Dendritic cell treated with granulocyte-macrophage colony-stimulating factor and Interleukin-4, amounts not matched to agents 40 ng/mL and 50 ng/mL, for 4 days (primary cell): ENCODE measurements around the gene MCRS1.
A peak's percentile ranks its signal among the peaks of the same experiment; 100 is the strongest.
"Not testable (repeated sequence)": the region's sequence is repeated elsewhere in the genome, so short reads cannot be mapped to it uniquely, and the experiment has no call there.

ENCODE experiments used
- H3K27ac Mint-ChIP-seq: one replicate; pipeline ENCODE4 v1.8.0; 2022; ENCODE audit warnings: mild to moderate bottlenecking, mixed read lengths
- H3K27me3 Mint-ChIP-seq: one replicate; pipeline ENCODE4 v1.8.0; 2022; ENCODE audit warnings: mild to moderate bottlenecking, mixed read lengths
- H3K36me3 Mint-ChIP-seq: one replicate; pipeline ENCODE4 v1.8.0; 2022; ENCODE audit warnings: low read depth, mixed read lengths
- H3K4me1 Mint-ChIP-seq: one replicate; pipeline ENCODE4 v1.8.0; 2022; ENCODE audit warnings: low read depth, mixed read lengths
- H3K4me3 Mint-ChIP-seq: one replicate; pipeline ENCODE4 v1.8.0; 2022; ENCODE audit warnings: mild to moderate bottlenecking, moderate library complexity, mixed read lengths
- H3K9me3 Mint-ChIP-seq: one replicate; pipeline ENCODE4 v1.8.0; 2022; ENCODE audit warnings: mixed read lengths
- intact Hi-C: fragments of 100-400 bp; cut with micrococcal nuclease; formaldehyde crosslinking; loops from one replicate; pipeline ENCODE4 v1.15.0; 2022

Gene MCRS1

GRCh38 chr12:49536526-49537071 is 31.3 kb downstream of the MCRS1 start:
- Mint-ChIP-seq H3K27me3 (peaks cover 37% of the 10 kb centered on the region), H3K9me3 (no peaks in the 10 kb centered on the region), H3K36me3 (no peaks in the 10 kb centered on the region), H3K4me1 (peaks cover 52% of the 10 kb centered on the region), H3K27ac (peak overlapping the region; percentile 9), H3K4me3 (peak overlapping the region; percentile 23)
- intact Hi-C loops, result no loop called here

GRCh38 chr12:49535921-49536525 is 31.9 kb downstream of the MCRS1 start:
- H3K4me3 Mint-ChIP-seq, result no peak overlapping the region
- no peaks in the 10 kb centered on the region for H3K9me3 Mint-ChIP-seq
- intact Hi-C loops, result no loop called here
- no peaks in the 10 kb centered on the region for H3K36me3 Mint-ChIP-seq
- no peak overlapping the region for H3K27ac Mint-ChIP-seq
- H3K27me3 Mint-ChIP-seq, result peaks cover 32% of the 10 kb centered on the region
- peaks cover 46% of the 10 kb centered on the region for H3K4me1 Mint-ChIP-seq

DNA sequence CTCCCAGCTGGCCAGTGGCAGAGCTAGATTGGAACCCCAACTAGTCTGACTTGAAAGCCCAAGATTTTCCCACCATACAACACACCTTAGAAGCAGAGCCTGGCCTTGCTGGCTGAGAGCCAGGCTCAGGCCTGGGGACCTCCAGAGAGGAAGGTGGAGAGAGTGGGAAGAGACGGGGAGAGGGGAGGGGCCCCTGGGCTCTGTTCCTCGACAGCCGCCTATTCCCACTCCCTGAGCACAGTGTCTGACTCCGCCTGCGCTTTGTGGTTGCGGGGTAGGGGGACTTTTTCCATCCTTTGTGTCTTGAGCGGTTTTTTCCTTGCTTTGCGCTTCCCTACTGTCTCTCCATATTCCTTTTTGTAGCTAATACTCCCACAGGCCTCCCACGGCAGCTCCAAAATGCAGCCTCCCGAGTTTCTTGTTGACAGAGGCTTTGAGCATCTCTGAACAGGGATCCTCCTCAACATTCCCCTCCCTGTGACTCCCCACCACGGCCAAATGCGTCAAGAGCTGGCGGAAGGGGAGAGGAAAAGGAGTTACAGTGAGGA is 33.1 kb downstream of the MCRS1 start:
- no peaks in the 10 kb centered on the region for H3K36me3 Mint-ChIP-seq
- H3K4me1 Mint-ChIP-seq, result peaks cover 36% of the 10 kb centered on the region
- peaks cover 20% of the 10 kb centered on the region for H3K27me3 Mint-ChIP-seq
- no peak overlapping the region for H3K4me3 Mint-ChIP-seq
- H3K9me3 Mint-ChIP-seq, result no peaks in the 10 kb centered on the region
- intact Hi-C loops, result no loop called here
- no peak overlapping the region for H3K27ac Mint-ChIP-seq

GRCh38 chr12:49534122-49534521 is 33.8 kb downstream of the MCRS1 start:
- intact Hi-C loops, H3K4me3 Mint-ChIP-seq, H3K9me3 Mint-ChIP-seq, H3K36me3 Mint-ChIP-seq, H3K27ac Mint-ChIP-seq: not testable (repeated sequence)
- H3K4me1 Mint-ChIP-seq, result peaks cover 38% of the 10 kb centered on the region
- H3K27me3 Mint-ChIP-seq, result peaks cover 15% of the 10 kb centered on the region

DNA sequence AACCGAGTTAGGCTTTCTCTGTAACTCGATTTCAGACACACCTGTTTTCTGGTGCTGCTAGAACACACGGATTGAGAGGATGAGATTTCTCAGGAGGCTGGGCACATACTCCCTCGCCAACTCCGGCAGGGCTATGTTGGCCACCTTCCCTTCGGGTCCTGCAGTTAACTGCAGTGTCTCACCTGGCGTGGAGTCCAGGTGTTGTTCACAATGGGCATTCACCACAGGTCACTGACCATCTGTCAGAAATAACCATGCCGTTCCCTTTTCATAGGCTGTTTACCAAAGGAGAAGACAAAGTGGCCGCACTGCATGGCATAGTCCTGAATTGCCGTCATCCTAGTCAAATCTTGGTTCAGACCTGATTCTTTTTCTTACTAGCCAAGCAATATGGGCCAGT is 34.6 kb downstream of the MCRS1 start:
- Mint-ChIP-seq H3K27me3 (peaks cover 15% of the 10 kb centered on the region), H3K36me3 (no peaks in the 10 kb centered on the region), H3K9me3 (no peaks in the 10 kb centered on the region), H3K4me3 (no peak overlapping the region), H3K4me1 (peaks cover 38% of the 10 kb centered on the region), H3K27ac (no peak overlapping the region)
- intact Hi-C loops, result no loop called here

DNA sequence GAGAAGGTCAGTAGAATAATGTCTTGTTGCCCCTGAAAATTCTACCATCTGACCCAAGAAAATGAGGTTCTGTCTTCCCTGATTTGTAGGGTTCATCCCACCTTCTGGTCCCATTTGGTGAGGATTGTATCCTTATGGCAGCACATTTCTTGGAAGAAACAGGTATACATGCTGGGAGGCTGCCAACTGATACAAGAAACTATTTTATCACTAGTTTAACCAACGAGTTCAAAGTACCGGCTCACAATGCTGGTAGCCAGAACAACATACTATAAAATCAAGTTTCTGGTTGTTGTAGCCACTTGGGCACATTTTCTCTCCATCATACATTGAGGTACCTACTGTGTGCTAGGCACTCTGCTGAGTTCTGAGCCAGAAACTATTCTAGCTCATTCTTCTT is 36.2 kb downstream of the MCRS1 start:
- no peak overlapping the region for H3K27ac Mint-ChIP-seq
- H3K4me1 Mint-ChIP-seq, result peaks cover 29% of the 10 kb centered on the region
- H3K4me3 Mint-ChIP-seq, result no peak overlapping the region
- intact Hi-C loops, result no loop called here
- peaks cover 9% of the 10 kb centered on the region for H3K27me3 Mint-ChIP-seq
- H3K36me3 Mint-ChIP-seq, result peaks cover 6% of the 10 kb centered on the region
- H3K9me3 Mint-ChIP-seq, result no peaks in the 10 kb centered on the region

GRCh38 chr12:49529414-49529813 is 38.5 kb downstream of the MCRS1 start:
- Mint-ChIP-seq H3K4me3 (no peak overlapping the region), H3K27me3 (peaks cover 3% of the 10 kb centered on the region), H3K9me3 (no peaks in the 10 kb centered on the region), H3K4me1 (peaks cover 6% of the 10 kb centered on the region), H3K27ac (no peak overlapping the region), H3K36me3 (peaks cover 29% of the 10 kb centered on the region)
- intact Hi-C loops, result no loop called here

DNA sequence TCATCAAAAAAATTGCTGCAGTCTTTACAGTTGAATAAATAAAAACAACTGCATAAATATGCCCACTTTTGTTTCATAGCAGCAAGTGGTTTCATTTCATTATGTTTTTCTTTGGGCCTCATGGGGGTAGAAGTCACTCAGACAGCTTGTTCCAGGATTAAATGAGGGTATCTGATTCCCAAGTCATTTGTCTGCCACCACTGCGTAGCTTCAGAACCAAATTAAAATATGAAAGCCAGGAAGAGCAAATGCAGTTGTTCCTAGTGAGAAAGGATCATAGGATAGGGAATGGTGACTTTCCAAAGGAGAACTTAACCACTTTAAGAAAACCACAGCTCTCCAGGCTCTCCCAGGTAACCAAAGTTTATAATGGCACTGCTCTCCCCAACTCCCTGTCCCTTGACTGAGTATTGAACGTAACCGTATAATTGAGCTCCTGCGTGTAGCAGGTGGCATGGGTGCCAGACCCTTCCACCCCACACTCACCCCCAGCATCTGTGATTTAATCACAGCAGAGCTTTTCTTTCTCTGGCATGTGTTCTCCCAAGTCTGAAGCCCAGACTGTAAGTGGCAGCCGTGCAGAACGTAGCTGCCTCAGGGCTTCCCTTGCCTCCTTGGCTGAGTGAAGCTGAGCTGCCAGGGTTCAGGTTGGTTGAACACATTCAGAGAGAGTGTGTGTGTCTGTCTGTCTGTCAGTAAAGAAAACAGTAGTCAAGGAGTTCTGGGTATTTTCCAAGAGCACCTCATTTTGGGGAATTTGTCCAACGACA is 40.4 kb downstream of the MCRS1 start:
- no peaks in the 10 kb centered on the region for H3K9me3 Mint-ChIP-seq
- H3K36me3 Mint-ChIP-seq, result peaks cover 44% of the 10 kb centered on the region
- H3K4me1 Mint-ChIP-seq, result peaks cover 6% of the 10 kb centered on the region
- no peak overlapping the region for H3K4me3 Mint-ChIP-seq
- H3K27me3 Mint-ChIP-seq, result no peaks in the 10 kb centered on the region
- intact Hi-C loops, result no loop called here
- no peak overlapping the region for H3K27ac Mint-ChIP-seq

DNA sequence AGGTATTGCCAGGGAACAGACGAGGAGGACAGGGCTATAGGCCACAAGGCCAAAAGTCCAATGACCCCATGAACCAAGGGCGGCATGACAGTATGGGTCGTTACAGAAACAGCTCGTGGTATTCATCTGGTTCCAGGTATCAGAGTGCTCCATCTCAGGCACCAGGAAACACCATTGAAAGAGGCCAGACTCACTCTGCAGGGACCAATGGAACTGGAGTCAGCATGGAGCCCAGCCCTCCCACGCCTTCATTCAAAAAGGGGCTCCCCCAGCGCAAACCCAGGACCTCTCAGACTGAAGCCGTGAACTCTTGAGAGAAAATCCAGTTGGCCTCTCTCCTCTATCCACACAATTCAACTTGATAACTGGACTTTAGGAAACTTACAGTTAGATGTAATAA is 42.0 kb downstream of the MCRS1 start:
- H3K4me3 Mint-ChIP-seq, result no peak overlapping the region
- peaks cover 12% of the 10 kb centered on the region for H3K4me1 Mint-ChIP-seq
- H3K27ac Mint-ChIP-seq, result no peak overlapping the region
- H3K9me3 Mint-ChIP-seq, result no peaks in the 10 kb centered on the region
- H3K27me3 Mint-ChIP-seq, result no peaks in the 10 kb centered on the region
- intact Hi-C loops, result no loop called here
- H3K36me3 Mint-ChIP-seq, result peaks cover 47% of the 10 kb centered on the region

DNA sequence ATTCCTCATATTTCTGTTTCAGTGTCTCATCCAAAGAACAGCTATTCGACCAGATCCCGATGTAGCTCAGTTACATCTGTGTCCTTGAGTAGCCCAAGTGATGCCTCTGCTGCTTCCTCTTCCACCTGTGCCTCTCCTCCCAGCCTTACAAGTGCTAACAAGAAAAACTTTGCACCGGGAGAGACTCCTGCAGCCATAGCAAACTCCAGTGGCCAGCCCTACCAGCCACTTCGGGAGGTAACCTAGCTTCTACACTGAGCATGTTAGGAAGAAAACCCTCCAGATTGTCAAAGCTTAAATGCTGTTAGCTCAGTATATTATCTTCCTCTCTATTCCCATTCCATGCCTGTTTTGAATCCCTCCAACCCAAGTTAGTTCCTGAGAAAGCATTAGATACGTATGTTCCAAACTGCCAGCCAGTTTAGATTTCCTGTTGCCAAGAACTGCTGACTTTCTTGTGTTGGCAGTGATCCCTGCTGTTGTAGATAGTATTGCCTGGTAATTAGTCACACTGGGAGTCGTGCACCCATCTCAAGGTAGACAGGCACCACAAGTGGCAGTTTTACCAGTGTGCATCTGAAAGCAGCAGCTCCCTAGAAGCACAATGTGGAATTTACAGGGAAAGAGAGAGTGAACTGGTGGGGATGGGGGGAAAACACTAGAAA is 43.1 kb downstream of the MCRS1 start:
- intact Hi-C loops, result no loop called here

DNA sequence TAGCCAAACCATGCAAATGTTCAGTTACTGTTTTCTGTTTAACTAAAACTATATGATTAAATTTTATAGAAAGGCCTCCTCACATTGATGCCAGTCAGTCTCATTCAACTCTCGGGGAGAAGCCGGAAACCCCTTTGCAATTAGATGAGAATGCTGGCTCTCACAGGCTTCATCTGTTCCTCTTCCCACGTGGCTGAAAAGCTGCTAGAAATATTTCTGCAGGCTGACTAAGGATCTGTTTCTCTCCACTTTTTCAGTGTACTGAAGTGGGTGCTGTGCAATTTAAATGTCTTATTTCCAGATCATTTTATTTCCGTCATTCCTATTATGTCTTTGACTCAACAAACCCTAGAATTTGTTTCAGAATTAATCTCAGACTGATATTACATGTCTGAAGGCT is 46.6 kb downstream of the MCRS1 start:
- Mint-ChIP-seq H3K4me3 (no peak overlapping the region), H3K27ac (no peak overlapping the region), H3K9me3 (no peaks in the 10 kb centered on the region), H3K36me3 (peaks cover 52% of the 10 kb centered on the region), H3K27me3 (no peaks in the 10 kb centered on the region), H3K4me1 (peaks cover 12% of the 10 kb centered on the region)
- intact Hi-C loops, result no loop called here

More for the DNA sequence above, 43.1 kb downstream of the MCRS1 start:
- no peaks in the 10 kb centered on the region for H3K27me3 Mint-ChIP-seq
- H3K4me1 Mint-ChIP-seq, result peaks cover 12% of the 10 kb centered on the region
- H3K36me3 Mint-ChIP-seq, result peaks cover 52% of the 10 kb centered on the region
- H3K4me3 Mint-ChIP-seq, result no peak overlapping the region
- H3K27ac Mint-ChIP-seq, result no peak overlapping the region
- no peaks in the 10 kb centered on the region for H3K9me3 Mint-ChIP-seq

GRCh38 chr12:49519574-49519936 is 48.4 kb downstream of the MCRS1 start:
- Mint-ChIP-seq H3K4me3 (no peak overlapping the region), H3K27ac (no peak overlapping the region), H3K9me3 (no peaks in the 10 kb centered on the region), H3K27me3 (no peaks in the 10 kb centered on the region), H3K4me1 (peaks cover 12% of the 10 kb centered on the region), H3K36me3 (peaks cover 40% of the 10 kb centered on the region)
- intact Hi-C loops, result no loop called here

DNA sequence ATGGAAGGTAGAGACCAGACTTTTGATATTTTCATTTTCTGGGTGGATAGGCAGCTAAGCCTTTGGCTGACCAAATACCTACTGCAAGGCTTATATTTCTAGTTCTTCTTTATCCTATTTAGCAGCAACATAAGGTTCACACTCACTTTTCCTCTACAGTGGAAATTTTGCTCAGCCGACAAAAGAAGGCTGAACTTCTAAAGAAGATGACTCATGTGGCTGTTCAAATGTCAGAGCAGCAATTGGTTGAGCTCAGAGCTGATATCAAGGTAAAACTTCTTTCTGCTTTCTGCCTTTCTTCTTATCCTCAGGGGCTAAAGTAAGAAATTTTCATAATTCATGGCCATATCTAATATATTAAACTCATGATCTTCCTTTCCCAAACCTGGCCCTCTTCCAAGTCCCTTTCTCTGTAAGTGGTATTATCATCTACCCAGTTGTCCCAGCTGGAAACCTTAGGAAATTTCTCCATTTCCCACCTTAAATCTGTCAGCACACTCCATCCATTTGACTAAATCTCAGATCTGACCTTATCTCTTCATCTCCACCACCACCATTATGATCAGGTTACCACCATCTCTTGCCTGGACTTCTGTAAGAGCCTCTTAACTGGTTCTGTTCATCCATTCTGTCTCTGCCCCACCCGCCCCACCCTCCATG is 48.9 kb downstream of the MCRS1 start:
- H3K4me1 Mint-ChIP-seq, result peaks cover 12% of the 10 kb centered on the region
- no peak overlapping the region for H3K4me3 Mint-ChIP-seq
- H3K27ac Mint-ChIP-seq, result no peak overlapping the region
- H3K36me3 Mint-ChIP-seq, result peaks cover 37% of the 10 kb centered on the region
- no peaks in the 10 kb centered on the region for H3K27me3 Mint-ChIP-seq
- intact Hi-C loops, result no loop called here
- H3K9me3 Mint-ChIP-seq, result no peaks in the 10 kb centered on the region

DNA sequence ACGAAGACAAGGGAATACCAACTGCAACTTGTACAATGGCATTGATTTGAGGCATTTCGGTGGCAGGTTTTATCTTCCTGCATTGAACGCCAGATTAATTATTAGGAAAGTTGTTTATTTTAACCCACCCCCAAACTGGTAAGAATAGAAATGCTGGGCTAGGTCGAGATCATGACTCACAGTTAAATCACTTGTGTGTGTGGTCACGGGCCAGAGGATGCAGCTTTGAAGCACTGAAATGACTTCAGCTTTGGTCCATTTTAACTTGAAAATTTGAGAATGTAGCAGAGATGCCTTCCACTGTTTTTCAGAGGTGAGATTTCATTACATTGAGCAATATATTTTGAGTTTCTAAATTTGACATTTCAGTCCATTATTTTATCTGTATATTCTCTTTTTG is 52.7 kb downstream of the MCRS1 start:
- H3K27ac Mint-ChIP-seq, result no peak overlapping the region
- H3K36me3 Mint-ChIP-seq, result peaks cover 20% of the 10 kb centered on the region
- intact Hi-C loops, result no loop called here
- H3K9me3 Mint-ChIP-seq, result no peaks in the 10 kb centered on the region
- no peaks in the 10 kb centered on the region for H3K27me3 Mint-ChIP-seq
- H3K4me3 Mint-ChIP-seq, result no peak overlapping the region
- peaks cover 17% of the 10 kb centered on the region for H3K4me1 Mint-ChIP-seq
